ENCODE results near the gene PSTPIP2.
"Not testable (repeated sequence)": the region's sequence is repeated elsewhere in the genome, so short reads cannot be mapped to it uniquely, and the experiment has no call there.

The PSTPIP2 gene

GRCh38 chr18:45981821-45982220, 90.2 kb downstream of the PSTPIP2 start:
- no peak for DNase-seq

GRCh38 chr18:45980229-45980628, 91.8 kb downstream of the PSTPIP2 start:
- no peak for DNase-seq

- no peak for DNase-seq
Observed at GRCh38 chr18:45978084-45978483, 94.0 kb downstream of the PSTPIP2 start.

- no peak for DNase-seq
Observed at GRCh38 chr18:45976974-45977373, 95.1 kb downstream of the PSTPIP2 start.

- DNase-seq: no peak
Observed at GRCh38 chr18:45976566-45976965, 95.5 kb downstream of the PSTPIP2 start.

GRCh38 chr18:45974088-45974536, 97.9 kb downstream of the PSTPIP2 start:
- peak; percentile 88 to 97 for DNase-seq

GRCh38 chr18:45967007-45967706, 104.9 kb downstream of the PSTPIP2 start, which contains the start of gene EPG5:
Gene EPG5, minus strand, starts transcription at chr18:45967329. Its CDS starts 90 bp downstream, at chr18:45967239.
- peak; percentile 94 to 96 for DNase-seq

- DNase-seq: not testable (repeated sequence)
Observed at GRCh38 chr18:45964913-45965312, 107.1 kb downstream of the PSTPIP2 start.

GRCh38 chr18:45962866-45963265, 109.2 kb downstream of the PSTPIP2 start:
- DNase-seq: no peak

- peak; percentile 69 to 81 for DNase-seq
Observed at GRCh38 chr18:45962461-45962860, 109.6 kb downstream of the PSTPIP2 start.

GRCh38 chr18:45959484-45959883, 112.6 kb downstream of the PSTPIP2 start:
- not testable (repeated sequence) for DNase-seq

- no peak for DNase-seq
Observed at GRCh38 chr18:45958730-45959129, 113.3 kb downstream of the PSTPIP2 start.

- peak in 1 of 2 donors; percentile 15 for DNase-seq
Observed at GRCh38 chr18:45958027-45958426, 114.0 kb downstream of the PSTPIP2 start.

GRCh38 chr18:45957100-45957499, 115.0 kb downstream of the PSTPIP2 start:
- no peak for DNase-seq

GRCh38 chr18:45954070-45954934, 117.8 kb downstream of the PSTPIP2 start:
- no peak for DNase-seq

GRCh38 chr18:45951016-45951714, 120.9 kb downstream of the PSTPIP2 start:
- peak; percentile 72 to 84 for DNase-seq

- DNase-seq: no peak
Observed at GRCh38 chr18:45945669-45946068, 126.4 kb downstream of the PSTPIP2 start.

GRCh38 chr18:45940724-45941123, 131.3 kb downstream of the PSTPIP2 start:
- DNase-seq: no peak

GRCh38 chr18:45939236-45939635, 132.8 kb downstream of the PSTPIP2 start:
- DNase-seq: no peak

GRCh38 chr18:45938488-45938935, 133.5 kb downstream of the PSTPIP2 start:
- no peak for DNase-seq

- DNase-seq: no peak
Observed at GRCh38 chr18:45935591-45936335, 136.3 kb downstream of the PSTPIP2 start.
